GM12872 (cell line): ENCODE data around the gene KRTAP10-2.
"Not testable (repeated sequence)": the region's sequence is repeated elsewhere in the genome, so short reads cannot be mapped to it uniquely, and the experiment has no call there.

Experiments used
- CTCF ChIP-seq: IDR thresholded peaks from 3 replicates; pipeline ENCODE4 v1.5.1; 2011; ENCODE audit warnings: low read depth, mild to moderate bottlenecking, low read length, moderate library complexity; ENCODE audit not compliant: insufficient read depth

The KRTAP10-2 gene

DNA sequence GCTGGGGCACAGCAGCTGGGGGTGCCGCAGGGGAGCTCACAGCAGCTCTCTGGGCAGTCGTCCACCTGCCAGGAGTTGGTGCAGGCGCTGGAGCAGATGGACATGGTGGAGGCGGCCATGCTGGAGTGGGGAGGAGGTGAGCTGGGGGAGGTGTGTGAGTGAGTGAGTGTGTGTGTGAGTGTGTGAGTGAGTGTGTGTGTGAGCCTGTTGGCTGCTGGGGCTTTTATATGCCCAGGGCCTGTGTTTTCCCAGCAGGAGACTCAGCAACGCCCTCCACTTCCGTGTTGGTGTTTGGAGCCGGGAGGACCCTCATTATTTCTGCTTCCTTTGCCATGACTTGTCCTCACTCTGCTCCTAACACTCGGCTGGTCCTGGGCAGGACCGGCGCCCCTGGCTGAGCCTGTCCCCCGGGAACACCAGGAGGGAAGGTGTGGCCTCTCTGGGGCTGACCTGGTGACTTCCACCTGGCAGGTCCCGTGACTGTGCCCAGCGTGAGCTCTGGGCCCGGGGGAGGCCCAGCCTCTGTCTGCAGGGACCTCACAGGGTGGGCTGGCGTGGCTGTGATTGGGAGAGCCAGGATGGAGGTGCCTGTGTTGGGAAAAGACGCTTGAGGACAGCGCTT lies at the start of gene KRTAP10-2:
Gene KRTAP10-2 (minus strand): TSS at position 166 of the 622 bp plus-strand sequence. CDS start 47 bp downstream, at position 119.
- no peak for TF ChIP-seq CTCF

- not testable (repeated sequence) for TF ChIP-seq CTCF
These were observed 49.0 kb upstream of the KRTAP10-2 start, which contains the start of gene KRTAP10-7 for GRCh38 chr21:44600118-44600978. Gene KRTAP10-7 (plus strand): TSS chr21:44600597. CDS start chr21:44600622, 25 bp downstream.

- no peak for TF ChIP-seq CTCF
These were observed 48.1 kb upstream of the KRTAP10-2 start for GRCh38 chr21:44599264-44600029.

DNA sequence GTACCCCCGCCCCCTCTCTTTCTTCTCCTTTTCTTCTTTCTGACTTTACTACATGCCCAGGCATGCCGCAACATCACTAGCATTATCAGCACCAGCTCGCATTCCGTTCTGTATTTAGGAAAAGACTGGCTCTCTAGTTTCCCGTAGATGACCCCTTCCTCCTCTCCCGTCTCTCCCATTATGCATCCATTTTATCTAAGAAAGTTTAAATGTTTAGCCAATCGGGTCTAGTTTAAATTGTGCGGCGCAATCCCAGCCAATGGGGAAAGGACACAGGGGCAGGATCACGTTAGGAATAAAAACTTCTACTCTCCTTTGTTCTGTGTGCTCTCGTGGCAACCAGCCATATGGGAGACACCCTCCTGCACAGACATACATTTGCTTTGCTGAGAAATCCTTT lies 46.8 kb upstream of the KRTAP10-2 start:
- no peak for TF ChIP-seq CTCF

- TF ChIP-seq CTCF, result no peak
These were observed 44.9 kb upstream of the KRTAP10-2 start for GRCh38 chr21:44596068-44596725.

- TF ChIP-seq CTCF, result no peak
These were observed 44.2 kb upstream of the KRTAP10-2 start for GRCh38 chr21:44595524-44595923.
